GM18951 (cell line): ENCODE results near the gene FOXK1.
"Not testable (repeated sequence)": the region's sequence is repeated elsewhere in the genome, so short reads cannot be mapped to it uniquely, and the experiment has no call there.

Experiments used
- POLR2A ChIP-seq: IDR thresholded peaks from 4 replicates; pipeline ENCODE4 v1.6.1; 2011; ENCODE audit warnings: mild to moderate bottlenecking; ENCODE audit not compliant: insufficient read length, insufficient read depth; ENCODE audit errors: extremely low read depth
- in situ Hi-C: fragments of 300-500 bp; cut with MboI; formaldehyde crosslinking; loops from one replicate; pipeline ENCODE4 v1.12.0; 2022; ENCODE audit warnings: low sequenced_read_pairs, mixed read lengths, inconsistent platforms; ENCODE audit not compliant: unreplicated experiment

Gene FOXK1

DNA sequence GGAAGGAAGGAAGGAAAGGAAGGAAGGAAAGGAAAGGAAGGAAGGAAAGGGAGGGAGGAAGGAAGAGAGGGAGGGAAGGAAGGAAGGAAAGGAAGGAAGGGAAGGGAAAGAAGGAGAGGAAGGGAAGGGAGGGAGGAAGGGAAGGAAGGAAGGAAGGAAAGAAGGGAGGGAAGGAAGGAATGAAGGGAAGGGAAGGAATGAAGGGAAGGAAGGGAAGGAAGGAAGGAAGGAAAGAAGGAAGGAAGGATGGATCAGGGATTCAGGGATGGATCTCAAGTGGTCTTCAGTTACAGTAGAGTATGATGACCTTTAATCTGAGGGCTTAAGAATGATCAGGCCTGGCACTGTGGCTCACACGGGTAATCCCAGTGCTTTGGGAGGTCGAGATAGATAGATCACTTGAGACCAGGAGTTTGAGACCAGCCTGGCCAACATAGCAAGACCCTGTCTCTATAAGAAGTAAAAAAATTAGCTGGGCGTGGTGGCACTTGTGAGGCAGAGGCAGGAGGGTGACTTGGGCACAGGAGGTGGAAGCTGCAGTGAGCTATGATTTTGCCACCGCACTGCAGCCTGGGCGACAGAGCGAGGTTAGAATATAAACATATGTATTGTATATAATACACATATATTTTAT, 760 bp upstream of the FOXK1 start:
- TF ChIP-seq POLR2A, result no peak

GRCh38 chr7:4682621-4683042, 537 bp downstream of the FOXK1 start:
- in situ Hi-C loops, result loop anchor here (10.0 kb wide), 1 partner anchor 48 kb away; no protein-coding TSS in a partner anchor
- TF ChIP-seq POLR2A, result no peak

More for the DNA sequence above, 760 bp upstream of the FOXK1 start:
- in situ Hi-C loops, result loop anchor here (10.0 kb wide), 1 partner anchor 47 kb away; no protein-coding TSS in a partner anchor

DNA sequence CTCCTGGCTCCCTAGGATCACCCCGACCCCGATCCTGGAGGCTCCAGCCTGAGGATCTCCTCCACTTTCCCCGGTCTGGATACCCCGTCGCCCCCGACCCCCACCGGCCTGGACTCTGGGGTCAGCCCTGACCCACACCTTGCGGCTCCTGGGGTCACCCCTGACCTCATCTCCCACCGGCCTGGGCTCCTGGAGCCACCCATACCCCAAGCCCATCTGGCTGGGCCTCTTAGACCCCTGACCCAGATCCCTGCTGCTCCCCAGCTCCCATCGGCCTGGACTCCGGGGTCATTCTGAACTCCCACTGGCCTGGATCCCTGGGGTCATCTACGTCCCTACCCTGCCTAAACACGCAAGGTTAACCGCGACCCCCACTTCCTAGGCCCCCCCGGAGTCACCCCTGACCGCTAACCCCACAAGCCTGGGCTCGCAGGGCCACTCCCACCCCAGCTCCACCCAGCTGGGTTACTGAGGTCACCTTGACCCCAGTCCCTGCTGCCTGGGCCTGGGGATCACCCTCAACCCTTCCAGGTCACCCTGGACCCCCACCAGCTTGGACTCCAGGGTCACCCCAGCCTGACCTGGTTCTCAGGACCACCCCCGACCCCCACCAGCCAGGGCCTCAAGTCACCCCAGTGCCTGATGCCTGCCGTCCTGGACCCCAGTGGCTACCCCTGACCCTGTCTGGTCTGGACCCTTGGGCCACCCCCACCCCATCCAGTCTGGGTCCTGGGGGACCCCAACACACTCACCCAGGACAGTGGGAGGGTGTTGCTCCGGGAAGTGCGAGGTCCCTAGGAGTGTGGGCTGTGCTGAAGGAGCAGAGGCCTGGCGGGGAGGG, 1.2 kb downstream of the FOXK1 start:
- in situ Hi-C loops, result loop anchor here (10.0 kb wide), 1 partner anchor 48 kb away; no protein-coding TSS in a partner anchor

GRCh38 chr7:4683884-4684565, 1.9 kb downstream of the FOXK1 start:
- in situ Hi-C loops, result loop anchor here (10.0 kb wide), 1 partner anchor 49 kb away; no protein-coding TSS in a partner anchor
- no peak for TF ChIP-seq POLR2A

More for the DNA sequence above, 1.2 kb downstream of the FOXK1 start:
- no peak for TF ChIP-seq POLR2A

DNA sequence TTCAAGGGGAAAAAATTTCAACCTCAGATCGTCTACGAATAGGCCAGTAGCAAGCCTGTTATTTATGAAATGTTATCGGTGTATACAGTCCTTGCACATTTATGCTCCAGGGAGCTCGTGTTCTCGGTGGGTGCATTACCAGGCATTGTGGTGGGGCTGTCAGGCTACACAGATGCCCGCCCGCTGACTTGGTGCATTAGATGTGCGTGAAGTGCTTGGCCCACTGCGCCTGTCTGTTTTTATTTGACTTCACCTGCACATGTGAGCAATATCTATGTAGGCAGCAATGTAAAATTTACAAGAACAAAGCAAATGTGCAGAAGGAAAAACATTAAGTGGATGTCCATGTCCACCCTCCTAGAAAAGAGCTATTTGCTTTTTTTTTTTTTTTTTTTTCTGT, 2.8 kb downstream of the FOXK1 start:
- in situ Hi-C loops, result loop anchor here (10.0 kb wide), 1 partner anchor 50 kb away; no protein-coding TSS in a partner anchor
- TF ChIP-seq POLR2A, result no peak

GRCh38 chr7:4685676-4686075, 3.6 kb downstream of the FOXK1 start:
- in situ Hi-C loops, result loop anchor here (10.0 kb wide), 1 partner anchor 51 kb away; no protein-coding TSS in a partner anchor

DNA sequence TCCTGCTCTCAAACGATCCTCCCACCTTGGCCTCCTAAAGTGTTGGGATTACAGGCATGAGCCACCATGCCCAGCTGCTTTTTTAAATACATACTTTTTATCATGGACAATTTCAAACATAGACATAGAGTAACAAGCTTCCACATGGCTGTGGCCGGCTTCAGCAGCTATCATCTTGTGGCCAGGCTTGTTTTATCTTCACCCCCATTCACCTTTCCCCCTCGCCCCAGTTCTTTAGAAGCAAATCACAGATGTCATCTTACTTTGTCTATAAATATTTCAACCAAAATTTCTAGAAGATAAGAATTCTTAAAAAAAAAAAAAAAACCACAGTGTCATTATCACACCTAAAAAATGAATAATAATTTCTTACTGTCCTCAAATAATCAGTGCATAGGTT, 5.9 kb downstream of the FOXK1 start:
- in situ Hi-C loops, result loop anchor here (10.0 kb wide), 1 partner anchor 53 kb away; no protein-coding TSS in a partner anchor

GRCh38 chr7:4689151-4689550, 7.1 kb downstream of the FOXK1 start:
- TF ChIP-seq POLR2A, result no peak
- in situ Hi-C loops, result loop anchor here (10.0 kb wide), 1 partner anchor 54 kb away; no protein-coding TSS in a partner anchor

More for the DNA sequence above, 5.9 kb downstream of the FOXK1 start:
- TF ChIP-seq POLR2A, result no peak

- in situ Hi-C loops, result loop anchor here (10.0 kb wide), 1 partner anchor 55 kb away; no protein-coding TSS in a partner anchor
- TF ChIP-seq POLR2A, result no peak
Observed at GRCh38 chr7:4689668-4690067, 7.6 kb downstream of the FOXK1 start.

- no peak for TF ChIP-seq POLR2A
- in situ Hi-C loops, result no loop called here
Observed at GRCh38 chr7:4690953-4691856, 9.1 kb downstream of the FOXK1 start.

GRCh38 chr7:4692055-4692454, 10.0 kb downstream of the FOXK1 start:
- in situ Hi-C loops, result no loop called here

GRCh38 chr7:4692622-4693021, 10.5 kb downstream of the FOXK1 start:
- in situ Hi-C loops, result not testable (repeated sequence)

More at GRCh38 chr7:4692055-4692454, 10.0 kb downstream of the FOXK1 start:
- TF ChIP-seq POLR2A, result no peak

- in situ Hi-C loops, result no loop called here
- no peak for TF ChIP-seq POLR2A
Observed at GRCh38 chr7:4693152-4693551, 11.1 kb downstream of the FOXK1 start.
